GM10266 (cell line): ENCODE data around the gene USP40.

Experiments
- DNase-seq: peaks from one replicate; pipeline ENCODE4 v3.0.0; 2012; ENCODE audit errors: extremely low spot score
- CTCF ChIP-seq: IDR thresholded peaks from 2 replicates; pipeline ENCODE4 v1.5.1; 2012; ENCODE audit warnings: mild to moderate bottlenecking, low read depth; ENCODE audit not compliant: control insufficient read depth, insufficient read depth; ENCODE audit errors: missing control alignments

USP40 gene

GRCh38 chr2:233480490-233481202 is 85.9 kb downstream of the USP40 start:
- DNase-seq: peak; percentile 12
- no peak for TF ChIP-seq CTCF

- TF ChIP-seq CTCF: no peak
- peak; percentile 21 for DNase-seq
These were observed 86.7 kb downstream of the USP40 start for GRCh38 chr2:233479616-233480489.

- DNase-seq: no peak
- no peak for TF ChIP-seq CTCF
These were observed 88.8 kb downstream of the USP40 start for GRCh38 chr2:233477548-233478433.

GRCh38 chr2:233476651-233477547 is 89.7 kb downstream of the USP40 start:
- no peak for DNase-seq
- no peak for TF ChIP-seq CTCF

- TF ChIP-seq CTCF: no peak
- DNase-seq: no peak
These were observed 90.5 kb downstream of the USP40 start for GRCh38 chr2:233476063-233476410.
